Choroid plexus epithelial cell (primary cell): ENCODE measurements around the gene ZNF555.

ENCODE experiments used
- DNase-seq: peaks from one replicate; pipeline ENCODE4 v3.0.0-alpha.2; 2010; ENCODE audit warnings: low read depth
- H3K4me3 ChIP-seq: 2 replicates; pipeline ENCODE4 v1.5.1; 2011; ENCODE audit warnings: low read depth, mild to moderate bottlenecking, control low read depth, low read length, moderate library complexity
- TF ChIP-seq, protein P1 (sequence below): conservative IDR thresholded peaks from 2 replicates; pipeline ENCODE4 v1.5.1; 2011; ENCODE audit warnings: low read depth, mild to moderate bottlenecking, control low read depth, inconsistent platforms, low read length, moderate library complexity

Gene ZNF555

DNA sequence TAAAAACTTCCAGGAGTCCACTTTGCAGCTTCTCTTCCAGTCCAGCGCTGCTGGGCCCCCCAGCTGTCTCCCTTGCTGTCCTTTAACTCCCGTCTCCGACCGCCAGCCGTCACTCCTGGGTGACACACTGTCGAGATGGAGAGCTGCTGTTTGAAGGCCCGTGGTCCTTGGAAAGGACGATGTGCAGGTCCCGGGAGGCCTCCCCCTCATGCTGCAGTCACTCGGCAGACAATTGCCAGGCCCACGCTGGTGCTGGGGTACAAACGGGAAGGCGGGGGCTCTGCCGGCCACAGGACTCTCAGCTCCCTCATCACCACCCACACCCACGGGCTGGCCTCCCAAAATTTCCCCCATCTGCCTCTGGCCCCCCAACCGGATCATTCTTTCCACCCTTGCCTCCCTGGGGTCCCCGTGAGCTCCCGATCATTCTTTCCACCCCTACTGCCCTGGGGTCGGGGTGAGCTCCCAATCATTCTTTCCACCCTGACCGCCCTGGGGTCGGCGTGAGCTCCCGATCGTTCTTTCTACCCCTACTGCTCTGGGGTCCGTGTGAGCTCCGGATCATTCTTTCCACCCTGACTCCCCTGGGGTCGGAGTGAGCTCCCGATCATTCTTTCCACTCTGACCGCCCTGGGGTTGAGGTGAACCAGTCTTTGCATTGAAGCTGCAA, 37.7 kb upstream of the ZNF555 start:
- TF ChIP-seq, protein P1, sequence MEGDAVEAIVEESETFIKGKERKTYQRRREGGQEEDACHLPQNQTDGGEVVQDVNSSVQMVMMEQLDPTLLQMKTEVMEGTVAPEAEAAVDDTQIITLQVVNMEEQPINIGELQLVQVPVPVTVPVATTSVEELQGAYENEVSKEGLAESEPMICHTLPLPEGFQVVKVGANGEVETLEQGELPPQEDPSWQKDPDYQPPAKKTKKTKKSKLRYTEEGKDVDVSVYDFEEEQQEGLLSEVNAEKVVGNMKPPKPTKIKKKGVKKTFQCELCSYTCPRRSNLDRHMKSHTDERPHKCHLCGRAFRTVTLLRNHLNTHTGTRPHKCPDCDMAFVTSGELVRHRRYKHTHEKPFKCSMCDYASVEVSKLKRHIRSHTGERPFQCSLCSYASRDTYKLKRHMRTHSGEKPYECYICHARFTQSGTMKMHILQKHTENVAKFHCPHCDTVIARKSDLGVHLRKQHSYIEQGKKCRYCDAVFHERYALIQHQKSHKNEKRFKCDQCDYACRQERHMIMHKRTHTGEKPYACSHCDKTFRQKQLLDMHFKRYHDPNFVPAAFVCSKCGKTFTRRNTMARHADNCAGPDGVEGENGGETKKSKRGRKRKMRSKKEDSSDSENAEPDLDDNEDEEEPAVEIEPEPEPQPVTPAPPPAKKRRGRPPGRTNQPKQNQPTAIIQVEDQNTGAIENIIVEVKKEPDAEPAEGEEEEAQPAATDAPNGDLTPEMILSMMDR = no peak
- H3K4me3 ChIP-seq = no peak overlapping the region
- DNase-seq = no peak

DNA sequence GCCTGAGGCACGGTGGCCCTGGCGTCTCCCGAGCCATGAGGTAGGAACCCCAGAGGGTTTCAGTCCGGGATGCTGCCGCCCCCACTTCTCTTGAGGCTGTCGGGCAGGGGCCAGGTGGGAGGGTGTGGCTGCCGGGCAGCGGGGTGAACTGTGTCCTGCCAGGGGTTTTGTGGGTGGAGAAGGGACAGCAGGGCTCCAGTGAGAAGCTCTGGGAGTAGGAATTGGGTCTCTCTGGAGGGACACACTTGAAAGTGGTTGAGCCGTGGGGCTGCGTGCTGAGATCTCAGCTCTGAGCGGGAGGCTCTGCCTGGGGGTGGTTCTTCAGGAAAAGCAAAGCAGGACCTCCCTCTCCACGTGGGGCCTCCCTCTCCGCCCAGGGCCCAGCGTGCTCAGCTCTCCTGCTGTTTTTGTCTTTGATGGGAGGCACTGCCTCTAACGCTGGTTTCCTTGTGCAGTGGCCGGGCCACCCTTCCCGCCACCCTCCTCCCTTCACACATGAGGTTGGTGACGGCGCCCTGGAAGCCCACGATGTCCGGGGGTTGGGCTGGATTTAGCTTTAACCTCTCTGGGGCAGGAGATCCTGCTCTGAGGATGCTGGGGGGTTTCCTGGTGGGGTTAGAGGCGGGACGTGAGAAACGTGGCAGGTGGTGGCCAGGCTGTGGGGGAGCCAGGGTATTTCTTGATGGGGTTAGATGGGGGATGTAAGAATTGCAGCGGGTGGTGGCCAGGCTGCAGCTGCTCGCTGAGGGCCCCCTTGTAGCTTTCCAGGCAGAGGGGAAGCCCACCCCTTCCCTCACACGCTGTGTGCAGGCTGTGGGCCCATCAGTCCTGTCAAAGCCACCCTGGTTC, 36.9 kb upstream of the ZNF555 start:
- H3K4me3 ChIP-seq = no peak overlapping the region
- TF ChIP-seq, protein P1 = no peak
- no peak for DNase-seq

DNA sequence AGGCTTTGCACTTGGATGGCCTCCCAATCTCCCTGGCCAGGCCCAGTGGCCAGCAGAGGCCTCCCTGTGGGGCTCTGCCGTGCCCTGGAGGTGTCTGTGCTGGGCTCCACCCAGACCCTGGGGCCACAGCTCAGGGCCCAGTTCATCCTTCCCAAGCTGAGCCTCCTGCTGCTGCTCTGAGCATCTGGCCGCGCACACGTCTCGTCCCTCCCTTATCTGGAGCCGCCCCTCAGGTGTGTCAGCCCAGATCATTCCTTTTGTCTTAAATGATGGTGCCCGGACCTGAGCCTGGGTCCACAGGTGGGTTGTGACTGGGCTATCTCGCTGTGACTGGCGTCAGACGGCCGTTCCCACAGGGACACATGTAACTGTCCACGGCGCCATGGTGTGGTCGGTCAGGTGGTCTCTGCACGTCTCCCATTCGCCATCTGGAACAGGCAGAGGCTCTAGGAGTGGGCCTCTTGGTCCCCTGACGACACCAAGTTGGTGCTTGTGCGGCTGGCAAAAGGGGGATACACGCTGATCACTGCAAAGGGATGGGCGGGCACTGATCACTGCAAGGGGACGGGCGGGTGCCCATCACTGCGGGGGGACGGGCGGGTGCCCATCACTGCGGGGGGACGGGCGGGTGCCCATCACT, 35.9 kb upstream of the ZNF555 start:
- TF ChIP-seq, protein P1 = no peak
- no peak overlapping the region for H3K4me3 ChIP-seq
- no peak for DNase-seq

DNA sequence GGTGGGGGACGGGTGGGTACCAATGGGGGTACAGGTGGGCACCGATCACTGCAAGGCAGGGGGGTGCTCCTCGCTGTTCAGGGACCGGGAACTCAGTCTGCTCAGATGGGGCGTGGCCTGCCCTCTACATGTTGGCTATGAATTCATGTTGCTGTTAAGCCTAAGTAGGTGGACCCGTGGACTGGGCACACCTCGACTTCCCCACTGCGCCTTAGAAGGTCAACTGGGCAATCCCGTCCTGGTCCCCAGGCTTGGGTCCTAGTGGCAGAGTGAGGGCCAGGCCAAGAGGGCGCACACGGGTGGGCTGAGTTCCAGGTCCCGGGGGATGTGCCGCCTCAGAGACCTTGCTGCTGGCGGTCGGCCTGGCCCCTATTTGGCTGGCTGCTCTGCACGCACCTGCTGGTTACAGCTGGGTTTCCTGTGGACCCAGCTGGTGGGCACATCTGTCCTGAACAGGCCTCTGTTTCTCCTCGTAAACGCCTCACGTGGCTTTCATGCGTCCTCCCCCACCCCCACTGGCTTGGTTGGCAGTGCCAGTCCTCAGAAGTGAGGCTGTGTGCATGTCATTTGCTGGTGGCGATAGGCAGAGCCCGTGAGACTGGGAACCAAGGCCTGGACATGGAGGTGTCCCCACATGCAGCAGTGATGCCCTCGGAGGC, 35.2 kb upstream of the ZNF555 start:
- TF ChIP-seq, protein P1 = no peak
- no peak for DNase-seq
- no peak overlapping the region for H3K4me3 ChIP-seq

DNA sequence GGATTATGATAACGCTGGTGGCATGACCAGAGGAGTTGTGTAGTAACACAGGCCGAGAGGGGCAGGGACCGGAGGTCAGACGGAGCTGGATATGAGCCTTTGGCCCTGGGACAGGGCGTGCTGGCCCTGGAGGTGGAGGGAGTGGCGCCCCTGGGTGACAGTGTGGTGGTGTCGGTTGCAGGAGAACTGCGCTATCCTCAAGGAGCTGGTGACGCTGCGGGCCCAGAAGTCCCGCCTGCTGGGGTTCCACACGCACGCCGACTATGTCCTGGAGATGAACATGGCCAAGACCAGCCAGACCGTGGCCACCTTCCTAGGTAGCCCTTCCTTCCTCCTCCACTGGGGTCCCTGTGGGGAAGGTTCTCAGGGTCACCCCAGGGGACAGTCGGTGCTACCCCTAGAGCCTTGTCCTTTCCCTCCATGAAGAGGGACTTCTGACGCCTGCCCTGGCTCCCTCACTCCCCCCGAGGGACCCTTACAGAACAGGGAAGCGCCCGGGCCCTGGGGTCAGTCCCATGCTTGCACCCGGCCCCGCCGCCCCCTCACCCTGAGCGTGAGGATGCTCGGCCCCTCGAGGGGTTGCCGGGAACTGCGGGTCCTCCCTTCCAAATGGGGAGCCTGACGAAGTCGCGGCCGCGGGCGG, 34.4 kb upstream of the ZNF555 start:
- no peak overlapping the region for H3K4me3 ChIP-seq
- TF ChIP-seq, protein P1 = no peak
- DNase-seq = no peak

DNA sequence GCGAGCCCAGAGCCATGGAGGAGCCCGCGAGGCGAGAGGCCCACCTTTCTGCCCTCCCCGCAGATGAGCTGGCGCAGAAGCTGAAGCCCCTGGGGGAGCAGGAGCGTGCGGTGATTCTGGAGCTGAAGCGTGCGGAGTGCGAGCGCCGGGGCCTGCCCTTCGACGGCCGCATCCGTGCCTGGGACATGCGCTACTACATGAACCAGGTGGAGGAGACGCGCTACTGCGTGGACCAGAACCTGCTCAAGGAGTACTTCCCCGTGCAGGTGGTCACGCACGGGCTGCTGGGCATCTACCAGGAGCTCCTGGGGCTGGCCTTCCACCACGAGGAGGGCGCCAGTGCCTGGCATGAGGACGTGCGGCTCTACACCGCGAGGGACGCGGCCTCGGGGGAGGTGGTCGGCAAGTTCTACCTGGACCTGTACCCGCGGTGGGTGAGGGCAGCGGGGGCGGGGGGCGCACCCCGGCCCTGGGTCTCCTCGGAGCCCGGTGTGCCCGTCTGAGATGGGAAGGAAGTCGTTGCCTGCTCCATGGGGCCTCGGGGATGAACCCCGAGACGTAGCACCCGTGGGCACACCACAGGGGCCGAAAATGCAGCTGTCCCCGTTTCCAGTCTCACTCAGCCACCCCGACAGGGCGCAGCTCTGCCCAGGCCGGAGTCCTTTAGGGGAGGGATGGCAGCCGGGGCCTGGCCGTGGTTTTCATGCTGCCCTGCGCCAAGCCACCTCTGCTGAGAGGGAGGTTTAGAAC, 33.7 kb upstream of the ZNF555 start:
- no peak for DNase-seq
- H3K4me3 ChIP-seq = no peak overlapping the region
- TF ChIP-seq, protein P1 = no peak
